ENCODE measurements around the gene ADD3.
A peak's percentile ranks its signal among the peaks of the same experiment; 100 is the strongest.

The ADD3 gene

DNA sequence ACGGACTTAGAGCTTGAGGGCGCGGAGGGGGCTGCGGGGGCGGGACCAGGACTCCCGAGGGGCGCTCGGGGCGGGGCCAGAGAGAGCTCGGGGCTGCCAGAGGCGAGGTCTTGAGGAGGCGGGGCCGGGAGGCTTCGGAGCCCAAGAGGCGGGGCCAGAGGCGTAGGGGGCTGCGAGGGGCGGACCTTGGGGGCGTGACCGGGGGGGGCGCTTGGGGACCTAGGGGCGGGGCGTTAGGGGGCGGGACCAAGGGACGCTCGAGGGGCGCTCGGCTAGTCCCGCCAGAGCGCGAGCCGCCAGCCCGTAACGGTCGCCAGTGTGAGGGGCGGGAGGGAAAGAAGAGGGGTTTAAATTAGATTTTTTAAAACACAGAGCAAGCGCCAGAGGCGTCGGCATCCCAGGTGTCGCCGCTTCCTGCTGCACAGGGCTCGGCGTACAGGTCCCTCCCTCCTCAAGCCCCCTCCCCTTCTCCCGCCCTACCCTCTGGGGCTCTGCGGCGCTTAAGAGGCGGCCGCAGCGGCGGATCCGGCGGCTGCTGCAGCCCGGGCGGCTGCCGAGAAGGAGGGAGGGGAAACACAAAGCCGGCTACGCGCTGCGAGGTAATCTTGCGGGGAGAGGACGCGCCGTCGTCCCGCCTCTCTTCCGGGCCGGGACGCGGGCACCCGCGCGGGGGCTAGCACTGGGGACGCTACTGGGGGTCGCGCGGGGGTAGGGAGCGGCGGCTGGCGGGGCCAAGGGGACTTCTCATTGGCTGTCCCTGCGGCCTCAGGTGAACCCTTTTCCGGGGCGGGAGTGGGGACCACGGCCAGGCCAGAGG, at the start of gene ADD3:
Gene ADD3 (plus strand): TSS at position 284 of the 817 bp plus-strand sequence. CDS start 92,670 bp downstream, outside the sequence.
- DNase-seq = peak; percentile 99

DNA sequence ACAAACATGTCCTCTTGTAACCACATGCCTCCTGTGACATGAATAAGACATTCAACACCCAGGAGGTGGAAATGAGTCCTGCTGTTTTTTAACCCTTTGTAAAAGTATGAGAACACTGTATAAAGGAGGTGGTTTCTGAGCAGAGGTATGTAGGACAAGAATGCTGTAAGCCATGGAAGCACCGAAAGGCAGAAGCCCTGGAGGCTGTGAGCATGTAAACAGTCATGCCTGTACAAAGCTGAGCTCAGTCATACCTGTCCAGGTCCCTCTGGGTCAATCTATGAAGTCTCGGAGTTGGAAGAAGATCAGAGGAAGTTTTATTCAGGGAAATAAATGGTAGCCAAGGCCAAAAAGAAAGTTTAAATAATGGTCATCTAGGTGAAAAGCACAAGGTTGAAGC, 49.7 kb upstream of the ADD3 start:
- no peak for DNase-seq

DNA sequence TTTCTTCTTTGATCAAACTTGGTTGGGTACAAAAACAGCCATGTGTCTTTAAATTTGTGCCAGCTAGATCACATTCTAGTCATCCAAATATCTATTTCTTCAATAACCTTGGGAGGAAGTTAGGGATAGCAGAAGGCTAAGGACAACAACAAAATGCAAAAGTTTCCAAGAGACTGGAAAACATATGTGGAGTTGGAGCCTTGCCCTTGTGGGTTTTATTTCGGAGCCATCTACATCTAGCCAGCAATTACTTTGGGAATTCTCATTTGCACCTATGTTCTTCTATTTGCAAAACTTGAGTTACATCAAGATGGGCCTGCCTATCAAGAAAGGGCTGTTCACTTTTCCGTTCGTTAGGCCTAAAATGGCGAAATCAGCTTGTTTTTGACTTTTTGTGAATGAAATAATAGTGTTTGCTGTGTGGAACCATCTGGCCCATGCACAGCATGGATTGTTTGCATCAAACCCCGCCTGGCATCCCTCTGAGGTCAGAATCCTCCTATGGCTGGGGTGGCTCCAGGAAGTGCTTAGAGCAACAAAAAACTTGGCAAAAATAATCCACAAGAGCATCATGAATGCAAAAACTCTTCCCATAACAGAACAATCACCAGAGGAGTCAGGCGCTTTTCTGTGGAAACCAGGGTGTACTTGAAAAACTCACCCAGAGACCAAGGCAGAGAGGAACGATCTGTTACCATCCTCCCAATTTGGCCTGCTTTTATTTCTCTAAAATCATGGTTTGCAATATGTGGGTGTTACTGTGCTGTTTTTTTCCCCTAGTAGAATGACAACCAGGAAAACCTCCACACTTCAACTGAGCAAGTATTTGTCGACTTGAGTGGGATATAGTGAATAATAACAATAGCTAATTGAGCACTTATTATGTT, 48.3 kb upstream of the ADD3 start:
- DNase-seq = no peak

DNA sequence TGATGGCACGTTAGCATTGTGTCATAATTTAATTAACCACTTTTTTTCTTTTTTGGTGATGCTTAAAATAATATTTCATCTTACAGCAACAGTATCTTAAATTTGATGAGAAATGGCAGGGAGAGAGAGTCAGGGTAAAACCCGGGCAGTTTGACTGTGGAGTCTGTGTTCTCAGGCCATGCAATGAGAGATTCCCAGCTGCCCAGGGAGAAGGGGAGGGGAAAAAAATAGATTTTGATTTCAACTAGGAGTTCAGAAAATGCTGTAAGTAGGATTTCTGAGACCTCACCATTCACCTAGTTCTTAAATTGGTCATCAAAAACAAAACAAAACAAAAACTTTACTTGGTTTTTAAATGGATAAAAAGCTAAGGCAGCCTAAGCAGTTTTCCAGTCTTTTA, 47.1 kb upstream of the ADD3 start:
- DNase-seq = no peak

DNA sequence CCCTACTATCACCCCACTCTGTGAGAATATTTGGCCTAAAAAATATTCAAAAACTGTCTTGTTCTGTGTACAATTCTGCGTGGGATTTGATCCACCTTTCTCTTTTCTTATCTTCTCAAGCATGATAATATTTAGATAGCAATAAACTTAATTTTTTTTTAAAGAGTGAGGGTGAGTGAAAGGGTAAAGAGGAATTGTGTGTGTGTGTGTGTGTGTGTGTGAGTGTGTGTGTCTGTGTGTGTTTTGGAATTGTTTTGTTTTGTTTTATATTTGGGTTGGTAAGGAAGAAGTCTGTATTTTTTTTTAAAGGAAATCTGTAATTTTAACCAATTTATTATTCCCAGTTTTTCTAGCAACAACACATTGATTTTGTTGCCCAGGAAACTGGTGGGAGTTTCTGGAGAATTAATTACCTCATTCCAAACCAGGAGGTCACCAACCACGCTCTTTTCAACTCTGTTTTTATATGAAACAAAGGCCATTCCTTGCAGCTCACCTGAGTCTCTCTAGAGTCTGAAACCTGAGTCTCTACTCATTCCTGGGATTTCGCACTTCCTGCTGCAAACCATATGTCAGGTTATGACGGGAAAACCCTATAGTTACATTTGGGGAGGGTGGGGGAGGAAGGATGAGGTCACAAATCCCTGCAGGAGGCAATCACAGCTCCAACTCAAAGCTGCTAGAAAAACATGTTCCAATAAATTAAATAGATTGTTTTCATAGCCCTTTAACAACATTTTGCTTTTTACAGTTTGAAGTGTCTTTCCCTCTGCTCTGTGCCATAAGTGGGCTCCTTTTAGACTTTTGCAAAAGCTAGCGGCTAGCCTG, 46.4 kb upstream of the ADD3 start:
- no peak for DNase-seq

DNA sequence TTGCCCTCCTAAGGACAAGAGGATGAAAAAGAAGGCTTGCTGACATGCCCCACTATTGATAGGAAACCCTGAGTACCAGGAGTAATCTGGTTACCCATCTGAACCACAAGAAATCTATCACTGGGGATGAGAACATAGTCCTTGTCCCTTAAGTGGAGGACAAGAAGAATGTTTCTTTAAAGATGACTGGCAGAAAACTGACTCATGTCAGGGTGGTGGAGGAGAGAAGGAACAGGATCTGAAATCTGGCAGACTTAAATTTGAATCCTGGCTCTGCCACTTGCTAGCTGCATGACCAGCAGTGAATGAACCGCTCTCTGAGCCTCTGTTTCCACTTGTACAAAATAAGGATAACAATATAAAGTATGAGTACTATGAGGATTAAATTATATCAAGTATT, 45.5 kb upstream of the ADD3 start:
- DNase-seq = no peak

GRCh38 chr10:109963439-109963838, 44.3 kb upstream of the ADD3 start:
- no peak for DNase-seq

GRCh38 chr10:109964318-109964717, 43.5 kb upstream of the ADD3 start:
- no peak for DNase-seq

DNA sequence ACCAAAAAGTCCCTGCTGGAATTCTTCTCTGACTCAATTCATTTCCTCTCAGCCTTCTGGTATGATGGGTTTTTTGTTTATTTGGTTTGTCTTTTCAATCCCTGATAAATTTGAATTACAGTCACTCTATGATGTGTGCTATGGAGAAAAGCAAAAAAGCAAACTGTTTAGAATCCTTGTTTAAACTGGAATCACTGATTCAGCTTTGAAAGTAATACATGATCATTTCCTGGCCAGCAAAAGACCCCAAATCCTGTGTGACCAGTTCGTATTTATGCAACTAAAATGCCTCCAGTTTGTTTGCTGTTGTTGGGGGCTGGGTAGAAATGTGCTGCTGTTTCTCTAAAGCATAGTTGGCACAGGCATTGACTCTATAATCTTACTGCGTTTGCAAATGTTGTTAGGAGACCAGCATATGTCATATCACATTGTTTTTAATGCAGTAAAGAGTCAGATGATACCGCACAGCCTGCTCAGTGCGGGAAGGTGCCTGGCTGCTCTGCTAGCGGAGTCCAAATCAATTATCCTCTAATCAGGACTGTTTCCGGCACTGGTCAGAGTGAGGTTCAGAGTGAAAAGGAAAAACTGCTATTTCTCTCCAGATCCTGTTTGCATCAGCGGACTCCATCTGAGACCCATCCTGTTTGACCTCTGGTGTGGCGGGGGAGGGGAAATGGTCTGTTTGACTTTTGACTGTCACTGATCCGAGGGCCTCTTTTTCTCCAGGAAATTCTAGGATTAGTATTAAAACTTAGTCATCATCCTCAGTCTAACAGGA, 40.6 kb upstream of the ADD3 start:
- DNase-seq = no peak

- DNase-seq = no peak
These were observed 40.1 kb upstream of the ADD3 start for GRCh38 chr10:109967739-109968088.

DNA sequence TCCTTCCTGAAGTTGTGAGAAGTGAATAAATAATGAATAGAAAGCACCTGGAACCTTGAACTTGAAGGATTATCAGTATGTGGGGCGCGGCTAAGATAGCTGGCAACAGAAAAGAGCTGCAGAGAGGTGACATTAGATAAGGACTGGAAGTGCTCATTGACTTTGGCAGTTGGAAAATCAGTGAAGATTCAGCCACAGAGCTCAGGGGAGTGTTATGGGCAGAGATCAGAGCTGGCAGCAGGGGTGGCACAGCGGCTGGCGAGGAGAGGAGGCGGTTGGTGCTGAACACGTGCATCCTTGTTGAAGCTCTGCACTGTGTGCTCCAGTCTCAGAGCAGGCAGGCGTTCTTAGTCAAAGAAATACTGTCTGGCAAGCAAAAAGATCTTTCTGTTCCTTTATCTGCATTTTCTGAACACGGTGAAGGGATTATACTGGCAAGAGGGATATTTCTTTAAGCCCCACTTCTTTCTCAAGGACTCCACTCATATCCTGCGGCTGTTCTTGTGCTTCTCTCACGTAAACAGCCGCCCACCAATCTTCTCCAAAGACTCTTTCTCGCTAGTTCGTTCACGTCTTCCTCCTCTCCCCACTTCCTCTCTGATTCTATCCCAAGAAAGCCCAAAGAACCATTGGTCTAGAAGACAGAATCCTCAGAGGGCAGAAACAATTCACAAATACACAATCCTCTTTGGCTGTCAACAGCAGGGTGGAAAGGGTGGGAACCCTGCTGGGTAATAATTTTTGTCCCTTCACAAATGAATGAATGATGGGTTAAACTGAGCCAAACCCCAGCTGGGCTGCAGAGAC, 38.6 kb upstream of the ADD3 start:
- no peak for DNase-seq

- DNase-seq = no peak
These were observed 37.9 kb upstream of the ADD3 start for GRCh38 chr10:109969760-109970346.

GRCh38 chr10:109971634-109972033, 36.1 kb upstream of the ADD3 start:
- no peak for DNase-seq

DNA sequence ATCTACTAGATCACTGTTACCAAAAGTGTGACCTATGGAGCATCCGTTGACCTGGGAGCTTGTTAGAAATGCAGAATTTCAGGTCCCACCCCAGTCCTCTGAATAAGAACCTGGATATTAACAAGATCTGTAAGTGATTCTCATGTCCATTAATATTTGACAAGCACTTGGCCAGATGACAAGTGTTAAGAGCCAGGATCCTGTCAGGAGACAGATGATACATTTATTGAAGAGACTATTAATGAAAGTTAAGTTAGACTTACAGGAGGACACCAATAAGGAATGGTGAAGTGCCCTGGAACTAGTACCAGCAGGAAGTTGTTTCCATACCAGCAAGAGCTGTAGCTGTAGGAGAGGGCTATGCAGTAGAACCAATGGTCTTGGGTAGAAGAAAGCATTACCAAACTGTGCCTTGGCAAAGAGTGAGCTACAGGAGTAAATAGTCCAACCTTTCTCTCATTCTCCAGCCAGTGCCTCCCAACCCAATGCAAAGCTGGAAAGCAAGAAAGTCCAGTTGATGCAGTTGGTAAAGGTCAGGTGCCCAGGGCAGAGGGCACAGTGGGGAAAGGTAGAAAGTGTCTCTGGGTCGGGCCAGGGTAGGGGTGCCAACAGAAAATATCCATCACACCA, 35.3 kb upstream of the ADD3 start:
- no peak for DNase-seq

DNA sequence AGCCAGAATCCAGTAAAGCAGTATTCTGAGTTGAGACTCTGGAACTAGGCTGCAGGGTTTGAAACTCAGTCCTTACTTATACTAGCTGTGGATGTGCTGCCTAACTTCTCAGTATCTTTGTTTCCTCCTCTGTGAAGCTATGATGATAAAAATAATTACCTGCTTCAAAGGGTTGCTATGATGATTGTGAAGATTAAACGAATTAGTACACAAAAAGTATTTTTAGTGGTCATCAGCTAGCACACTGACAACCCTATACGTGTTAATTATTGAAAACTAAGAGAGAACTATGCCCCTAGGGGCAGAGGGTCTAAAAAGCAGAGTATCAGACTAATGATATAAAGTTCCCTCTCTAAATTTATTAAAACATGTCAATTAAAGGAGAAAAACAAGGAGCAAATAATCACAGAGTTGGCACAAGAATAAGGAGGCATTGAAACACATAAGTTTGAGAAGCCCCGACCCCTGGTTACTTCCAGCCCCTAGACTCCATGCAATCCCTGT, 34.4 kb upstream of the ADD3 start:
- no peak for DNase-seq

GRCh38 chr10:109974504-109975191, 33.1 kb upstream of the ADD3 start:
- DNase-seq = no peak

- DNase-seq = no peak
These were observed 32.3 kb upstream of the ADD3 start for GRCh38 chr10:109975244-109976190.

GRCh38 chr10:109976681-109977080, 31.1 kb upstream of the ADD3 start:
- DNase-seq = no peak

- no peak for DNase-seq
These were observed 30.4 kb upstream of the ADD3 start for GRCh38 chr10:109977382-109977806.

Measured in NCI-H1436 (cell line).